Colonic mucosa (tissue), 4 donors: ENCODE results near the gene C1orf116. TPM values are rescaled to one million over a fixed set of nuclear protein-coding genes. Genes with fewer than 3 reads are reported as not detected.
A peak's percentile ranks its signal among the peaks of the same experiment; 100 is the strongest.

Experiments used
- DNase-seq: peaks from one replicate; pipeline ENCODE4 v3.0.0-alpha.2; 2020
- H3K27ac ChIP-seq: fragments of 200-600 bp; one replicate; pipeline ENCODE4 v1.8.0; 2021
- H3K27me3 ChIP-seq: fragments of 200-600 bp; one replicate; pipeline ENCODE4 v1.8.0; 2021
- H3K36me3 ChIP-seq: fragments of 200-600 bp; one replicate; pipeline ENCODE4 v1.8.0; 2021
- H3K4me1 ChIP-seq: fragments of 200-600 bp; one replicate; pipeline ENCODE4 v1.8.0; 2021; ENCODE audit warnings: mild to moderate bottlenecking
- H3K4me3 ChIP-seq: fragments of 200-600 bp; one replicate; pipeline ENCODE4 v1.8.0; 2021
- H3K9ac ChIP-seq, 2 donors: one replicate each; pipeline ENCODE4 v1.7.0; 2013; ENCODE audit warnings: control low read depth in 2 of 2, low read depth in 2 of 2, low read length in 2 of 2
- H3K9me3 ChIP-seq: fragments of 200-600 bp; one replicate; pipeline ENCODE4 v1.8.0; 2021
- CTCF ChIP-seq: fragments of 200-600 bp; IDR thresholded peaks from one replicate; pipeline ENCODE4 v1.8.0; 2022; ENCODE audit warnings: antibody characterized with exemption, mild to moderate bottlenecking
- intact Hi-C: fragments of 100-400 bp; cut with DNase I; formaldehyde crosslinking; loops from one replicate; pipeline ENCODE4 v1.14.1; 2022
- total RNA-seq, 2 donors: library from RNA; stranded (reverse); fragmentation: NEBNext Ultra II Directional in 1 of 2; extraction: Animal tissue kit (Norgen Biotek cat#: 25700) in 1 of 2; gene quantifications; one replicate each; pipeline ENCODE4 v1.2.1, GENCODE V29; 2021
- donor health status: healthy.
- donor health status: DM: no; HTN: no; CAD: no.
- donor health status: DM: no; HTN: no; CAD: no.

Gene C1orf116
- total RNA-seq, 2 donors from 2014 or later: 12.0 to 25.5 TPM

GRCh38 chr1:207071426-207071825 lies 38.9 kb upstream of the C1orf116 start:
- Histone ChIP-seq H3K27ac (no peak overlapping the region), H3K9ac (no peak overlapping the region), H3K27me3 (no peaks in the 10 kb centered on the region), H3K4me3 (no peak overlapping the region), H3K36me3 (peaks cover 5% of the 10 kb centered on the region), H3K9me3 (no peaks in the 10 kb centered on the region), H3K4me1 (peaks cover 6% of the 10 kb centered on the region)
- intact Hi-C loops: no loop called here
- DNase-seq: no peak
- no peak for TF ChIP-seq CTCF

- TF ChIP-seq CTCF: no peak
- H3K27ac ChIP-seq: no peak overlapping the region
- no peaks in the 10 kb centered on the region for H3K27me3 ChIP-seq
- no peak overlapping the region for H3K9ac ChIP-seq
- DNase-seq: no peak
- intact Hi-C loops: no loop called here
- no peak overlapping the region for H3K4me3 ChIP-seq
- H3K4me1 ChIP-seq: peaks cover 6% of the 10 kb centered on the region
- H3K9me3 ChIP-seq: no peaks in the 10 kb centered on the region
- H3K36me3 ChIP-seq: peaks cover 5% of the 10 kb centered on the region
Measured at GRCh38 chr1:207070811-207071210, 38.3 kb upstream of the C1orf116 start.

- DNase-seq: peak; percentile 18
- H3K4me1 ChIP-seq: peaks cover 6% of the 10 kb centered on the region
- H3K36me3 ChIP-seq: peaks cover 5% of the 10 kb centered on the region
- peak overlapping the region in 1 of 2 donors; percentile 23 for H3K9ac ChIP-seq
- intact Hi-C loops: no loop called here
- no peak overlapping the region for H3K4me3 ChIP-seq
- H3K9me3 ChIP-seq: no peaks in the 10 kb centered on the region
- no peaks in the 10 kb centered on the region for H3K27me3 ChIP-seq
- no peak for TF ChIP-seq CTCF
- H3K27ac ChIP-seq: no peak overlapping the region
Measured at GRCh38 chr1:207069858-207070506, 37.4 kb upstream of the C1orf116 start.

GRCh38 chr1:207069061-207069460 lies 36.5 kb upstream of the C1orf116 start:
- no peaks in the 10 kb centered on the region for H3K9me3 ChIP-seq
- peak overlapping the region in 1 of 2 donors; percentile 23 for H3K9ac ChIP-seq
- no peak for TF ChIP-seq CTCF
- no peak overlapping the region for H3K4me3 ChIP-seq
- H3K27me3 ChIP-seq: no peaks in the 10 kb centered on the region
- peaks cover 5% of the 10 kb centered on the region for H3K36me3 ChIP-seq
- H3K4me1 ChIP-seq: peaks cover 6% of the 10 kb centered on the region
- intact Hi-C loops: no loop called here
- DNase-seq: peak; percentile 17
- H3K27ac ChIP-seq: no peak overlapping the region

- intact Hi-C loops: no loop called here
- peaks cover 6% of the 10 kb centered on the region for H3K4me1 ChIP-seq
- no peaks in the 10 kb centered on the region for H3K9me3 ChIP-seq
- H3K36me3 ChIP-seq: peaks cover 5% of the 10 kb centered on the region
- no peak for TF ChIP-seq CTCF
- DNase-seq: peak; percentile 36
- H3K27me3 ChIP-seq: no peaks in the 10 kb centered on the region
- H3K27ac ChIP-seq: peak overlapping the region; percentile 68
- peak overlapping the region in 1 of 2 donors; percentile 81 for H3K9ac ChIP-seq
- H3K4me3 ChIP-seq: no peak overlapping the region
Measured at GRCh38 chr1:207067665-207068064, 35.1 kb upstream of the C1orf116 start.
